B cell (primary cell): ENCODE results near the gene SLC27A3. TPM values are rescaled to one million over a fixed set of nuclear protein-coding genes. Genes with fewer than 3 reads are reported as not detected.

Source experiments
- ATAC-seq: fragments of 200-7000 bp; cut with Tn5 transposase; one replicate; pipeline ENCODE4 v1.10.0; 2021; ENCODE audit warnings: low read depth, mild to moderate bottlenecking, moderate number of reproducible peaks, moderate library complexity
- CTCF ChIA-PET: fragments of 350-600 bp; sonication (Branson Sonifier 250); formaldehyde crosslinking; loops from one replicate; lab custom pipeline; 2021; ENCODE audit warnings: antibody characterized with exemption, inconsistent platforms; lab: Charles Lee
- POLR2A ChIA-PET: fragments of 350-600 bp; sonication (Branson Sonifier 250); formaldehyde crosslinking; loops from one replicate; lab custom pipeline; 2021; ENCODE audit warnings: antibody characterized with exemption; lab: Charles Lee
- DNase-seq: peaks from one replicate; pipeline ENCODE4 v3.0.0; 2013
- H2AFZ ChIP-seq: 2 replicates; pipeline ENCODE4 v1.6.1; 2012; ENCODE audit warnings: mild to moderate bottlenecking, low read depth, low read length; ENCODE audit not compliant: insufficient read depth, poor library complexity, severe bottlenecking
- H3K27ac ChIP-seq, 2 donors: 1 replicate in 1 of 2; 2 replicates in 1 of 2; pipeline ENCODE4 v1.5.1; 2012 to 2013; ENCODE audit warnings: low read length in 2 of 2, mild to moderate bottlenecking in 2 of 2, moderate library complexity in 1 of 2
- H3K27me3 ChIP-seq, 4 experiments: fragments of 200-600 bp in 1 of 4; sonication (generic) in 1 of 4; replicated peaks in 1 of 4; 1 replicate in 2 of 4; 2 replicates in 2 of 4; pipeline versions ENCODE4 v1.6.1 to v1.7.0; 2013 to 2016; ENCODE audit warnings: low read length in 3 of 4, mild to moderate bottlenecking in 2 of 4, mixed read lengths in 1 of 4, moderate library complexity in 1 of 4; ENCODE audit not compliant: insufficient read depth in 4 of 4, control insufficient read depth in 3 of 4; ENCODE audit errors: control extremely low read depth in 1 of 4
- H3K36me3 ChIP-seq, 2 experiments: replicated peaks in 1 of 2; 1 replicate in 1 of 2; 2 replicates in 1 of 2; pipeline versions ENCODE4 v1.6.1 to v1.7.1; 2013; ENCODE audit warnings: low read length in 1 of 2; ENCODE audit not compliant: insufficient read depth in 2 of 2, control insufficient read depth in 1 of 2; ENCODE audit errors: control extremely low read depth in 1 of 2, extremely low read depth in 1 of 2
- H3K4me1 ChIP-seq, 2 donors: fragments of 200-600 bp in 1 of 2; sonication (generic) in 1 of 2; 1 replicate in 1 of 2; 2 replicates in 1 of 2; pipeline versions ENCODE4 v1.5.1 to v1.6.1; 2013 to 2017; ENCODE audit warnings: low read length in 2 of 2; ENCODE audit not compliant: control insufficient read depth in 2 of 2, insufficient read depth in 2 of 2
- H3K4me2 ChIP-seq: replicated peaks from 2 replicates; pipeline ENCODE3; 2012; ENCODE audit warnings: mild to moderate bottlenecking, low read depth, low read length; ENCODE audit not compliant: poor library complexity, severe bottlenecking
- H3K4me3 ChIP-seq, 5 experiments: fragments of 200-600 bp in 1 of 5; sonication (generic) in 1 of 5; 1 replicate in 3 of 5; 2 replicates in 2 of 5; pipeline versions ENCODE4 v1.5.1 to v1.7.0; 2011 to 2016; ENCODE audit warnings: low read length in 4 of 5, mild to moderate bottlenecking in 4 of 5, low read depth in 2 of 5, control low read depth in 1 of 5, moderate library complexity in 1 of 5; ENCODE audit not compliant: insufficient read depth in 1 of 5; ENCODE audit errors: control extremely low read depth in 1 of 5, extremely low read depth in 1 of 5
- H3K79me2 ChIP-seq: fragments of 200-600 bp; sonication (generic); one replicate; pipeline ENCODE4 v1.6.0; 2016; ENCODE audit warnings: low read length; ENCODE audit not compliant: control insufficient read depth, insufficient read depth
- H3K9ac ChIP-seq: fragments of 200-600 bp; sonication (generic); 2 replicates; pipeline ENCODE4 v1.6.1; 2017; ENCODE audit warnings: mild to moderate bottlenecking, low read length, moderate library complexity
- H3K9me3 ChIP-seq, 3 donors: one replicate each; pipeline versions ENCODE4 v1.6.1 to v1.7.1; 2013; ENCODE audit warnings: low read length in 2 of 3; ENCODE audit not compliant: control insufficient read depth in 2 of 3, insufficient read depth in 1 of 3; ENCODE audit errors: control extremely low read depth in 1 of 3
- H4K20me1 ChIP-seq: 2 replicates; pipeline ENCODE4 v1.6.0; 2012; ENCODE audit warnings: mild to moderate bottlenecking, low read length; ENCODE audit not compliant: insufficient read depth, control insufficient read depth, poor library complexity, severe bottlenecking
- H3K27ac Mint-ChIP-seq: one replicate; pipeline ENCODE4 v1.8.0; 2021; ENCODE audit warnings: mixed read lengths
- H3K27me3 Mint-ChIP-seq: one replicate; pipeline ENCODE4 v1.8.0; 2021; ENCODE audit warnings: mixed read lengths
- H3K4me1 Mint-ChIP-seq: one replicate; pipeline ENCODE4 v1.8.0; 2021; ENCODE audit warnings: mixed read lengths
- H3K4me3 Mint-ChIP-seq: one replicate; pipeline ENCODE4 v1.8.0; 2021; ENCODE audit warnings: mixed read lengths
- H3K9me3 Mint-ChIP-seq: one replicate; pipeline ENCODE4 v1.8.0; 2022; ENCODE audit warnings: mixed read lengths; ENCODE audit not compliant: insufficient read depth
- EZH2 ChIP-seq: IDR thresholded peaks from 2 replicates; pipeline ENCODE4 v1.6.1; 2012; ENCODE audit warnings: borderline replicate concordance, low read depth, mild to moderate bottlenecking, moderate library complexity, low read length; ENCODE audit not compliant: insufficient read depth, poor library complexity, severe bottlenecking
- WGBS: methylation state at CpG from one replicate; pipeline ENCODE4 v1.1.5; 2013; ENCODE audit warnings: missing lambda C conversion rate; ENCODE audit not compliant: insufficient coverage; 5-methylcytosine and 5-hydroxymethylcytosine counted together
- intact Hi-C: fragments of 100-400 bp; cut with micrococcal nuclease; formaldehyde crosslinking; loops from one replicate; pipeline ENCODE4 v1.10.0; 2022
- polyA plus RNA-seq: library from polyadenylated mRNA; depleted of rRNA; stranded (reverse); fragments of >200 nt; gene quantifications from 2 replicates; pipeline ENCODE4 v1.2.3, GENCODE V29; 2012
- total RNA-seq, 2 donors: library from RNA; stranded (reverse); fragments of 120-200 nt in 1 of 2; gene quantifications; 1 replicate in 1 of 2; 2 replicates in 1 of 2; pipeline versions ENCODE4 v1.2.3 to v1.2.4, GENCODE V29; 2013 to 2022
- TF ChIP-seq, protein P1 (sequence below): fragments of 200-600 bp; IDR thresholded peaks from one replicate; pipeline ENCODE4 v1.8.0; 2022; ENCODE audit warnings: antibody characterized with exemption, mild to moderate bottlenecking

SLC27A3 gene
- total and polyA plus RNA-seq, 2 donors (not counting 1 experiment from before 2014, with no cell fraction given): 15.6 to 19.4 TPM

DNA sequence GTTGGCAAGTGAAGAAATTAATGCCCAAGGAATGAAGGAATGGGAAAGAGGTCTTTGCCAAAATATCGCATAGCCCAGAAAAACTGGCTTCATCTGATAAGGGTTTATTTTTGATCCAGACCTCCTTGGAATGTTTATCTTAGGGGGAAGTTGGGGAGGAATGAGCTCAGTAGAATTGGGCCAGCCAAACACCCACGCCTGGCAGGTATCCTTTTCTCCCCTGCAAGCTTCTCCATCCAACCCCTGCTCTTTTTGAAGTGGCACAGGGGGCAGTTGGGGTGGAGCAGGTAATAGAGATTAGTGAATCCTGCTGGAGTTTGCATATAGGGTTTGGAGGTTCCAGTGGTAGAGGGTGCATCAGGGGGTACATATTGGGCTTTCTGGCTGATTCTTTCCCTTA is 26.3 kb upstream of the SLC27A3 start:
- H3K9me3 ChIP-seq: no peaks in the 10 kb centered on the region
- no peaks in the 10 kb centered on the region for H4K20me1 ChIP-seq
- CTCF ChIA-PET: interaction anchor here (1.4 to 6.7 kb wide), 4 partner anchors 71 to 239 kb away, joined by 6 to 54 read pairs (median 28); partner anchors contain the start of gene NPR1
- no peak overlapping the region for H3K27ac ChIP-seq
- no peak overlapping the region for H3K4me3 ChIP-seq
- 100% methylated on average over 1 of the region's 2 CpGs for WGBS
- no peak overlapping the region for H2AFZ ChIP-seq
- no peak overlapping the region for H3K9ac ChIP-seq
- H3K79me2 ChIP-seq: peaks cover 3% of the 10 kb centered on the region
- Mint-ChIP-seq H3K4me3 (no peak overlapping the region), H3K27ac (no peak overlapping the region), H3K27me3 (no peaks in the 10 kb centered on the region), H3K9me3 (no peaks in the 10 kb centered on the region), H3K4me1 (peaks cover 10% of the 10 kb centered on the region)
- TF ChIP-seq EZH2: no peak
- no peaks in the 10 kb centered on the region for H3K27me3 ChIP-seq
- POLR2A ChIA-PET: interaction anchor here (0.6 kb wide), 1 partner anchor 178 kb away, joined by 9 read pairs; no protein-coding TSS in a partner anchor
- DNase-seq (no peak), ATAC-seq (no peak)
- H3K36me3 ChIP-seq: peaks cover 8 to 88% of the 10 kb centered on the region in 2 experiments
- intact Hi-C loops: loop anchor here (1.0 to 2.0 kb wide), 6 partner anchors 20 to 237 kb away; partner anchors contain the start of genes INTS3, RAB13 and SLC27A3
- no peak overlapping the region for H3K4me2 ChIP-seq
- H3K4me1 ChIP-seq: peaks cover 0 to 5% of the 10 kb centered on the region in 2 donors

DNA sequence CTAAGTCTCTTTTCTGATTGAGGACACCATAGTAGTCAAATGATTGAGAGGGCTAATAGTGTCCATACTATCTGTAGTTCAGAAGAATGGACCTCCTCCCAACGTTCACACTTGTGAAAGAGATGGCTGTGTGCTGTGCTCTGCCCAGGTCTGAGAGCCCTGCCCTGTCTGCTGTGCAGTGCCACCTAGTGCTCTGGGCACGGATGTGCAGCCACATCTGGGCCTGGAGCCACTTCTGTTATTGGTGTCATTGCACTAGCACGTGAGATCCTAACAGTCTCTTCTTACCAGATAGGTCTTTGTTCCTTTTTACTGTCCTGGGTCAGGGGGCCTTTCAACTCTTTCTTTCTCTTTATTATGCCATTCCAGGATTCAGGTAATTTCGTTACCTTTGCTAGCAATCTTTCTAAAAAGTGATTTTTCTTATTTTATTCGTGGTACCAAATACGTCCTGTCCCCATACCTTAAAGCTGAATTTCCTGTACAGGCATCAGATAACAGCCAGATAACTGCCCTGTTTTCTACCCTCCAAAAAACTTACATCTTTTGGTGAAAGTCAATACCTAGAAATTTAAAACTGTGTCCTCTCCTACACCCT is 25.7 kb upstream of the SLC27A3 start:
- Histone ChIP-seq H3K4me3 (no peak overlapping the region), H2AFZ (no peak overlapping the region), H3K9ac (no peak overlapping the region), H3K27me3 (no peaks in the 10 kb centered on the region), H3K9me3 (no peaks in the 10 kb centered on the region), H4K20me1 (no peaks in the 10 kb centered on the region), H3K27ac (no peak overlapping the region), H3K4me2 (no peak overlapping the region), H3K79me2 (no peaks in the 10 kb centered on the region), H3K36me3 (peaks cover 13 to 88% of the 10 kb centered on the region in 2 experiments), H3K4me1 (peaks cover 0 to 5% of the 10 kb centered on the region in 2 donors)
- DNase-seq (peak; percentile 86), ATAC-seq (peak; percentile 100)
- POLR2A ChIA-PET: interaction anchor here (0.6 kb wide), 1 partner anchor 179 kb away, joined by 9 read pairs; no protein-coding TSS in a partner anchor
- intact Hi-C loops: loop anchor here (1.0 to 2.0 kb wide), 6 partner anchors 21 to 237 kb away; partner anchors contain the start of genes INTS3, RAB13 and SLC27A3
- Mint-ChIP-seq H3K4me1 (peaks cover 6% of the 10 kb centered on the region), H3K4me3 (no peak overlapping the region), H3K27me3 (no peaks in the 10 kb centered on the region), H3K9me3 (no peaks in the 10 kb centered on the region), H3K27ac (no peak overlapping the region)
- no peak for TF ChIP-seq EZH2
- TF ChIP-seq, protein P1, sequence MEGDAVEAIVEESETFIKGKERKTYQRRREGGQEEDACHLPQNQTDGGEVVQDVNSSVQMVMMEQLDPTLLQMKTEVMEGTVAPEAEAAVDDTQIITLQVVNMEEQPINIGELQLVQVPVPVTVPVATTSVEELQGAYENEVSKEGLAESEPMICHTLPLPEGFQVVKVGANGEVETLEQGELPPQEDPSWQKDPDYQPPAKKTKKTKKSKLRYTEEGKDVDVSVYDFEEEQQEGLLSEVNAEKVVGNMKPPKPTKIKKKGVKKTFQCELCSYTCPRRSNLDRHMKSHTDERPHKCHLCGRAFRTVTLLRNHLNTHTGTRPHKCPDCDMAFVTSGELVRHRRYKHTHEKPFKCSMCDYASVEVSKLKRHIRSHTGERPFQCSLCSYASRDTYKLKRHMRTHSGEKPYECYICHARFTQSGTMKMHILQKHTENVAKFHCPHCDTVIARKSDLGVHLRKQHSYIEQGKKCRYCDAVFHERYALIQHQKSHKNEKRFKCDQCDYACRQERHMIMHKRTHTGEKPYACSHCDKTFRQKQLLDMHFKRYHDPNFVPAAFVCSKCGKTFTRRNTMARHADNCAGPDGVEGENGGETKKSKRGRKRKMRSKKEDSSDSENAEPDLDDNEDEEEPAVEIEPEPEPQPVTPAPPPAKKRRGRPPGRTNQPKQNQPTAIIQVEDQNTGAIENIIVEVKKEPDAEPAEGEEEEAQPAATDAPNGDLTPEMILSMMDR: peak; percentile 91
- CTCF ChIA-PET: interaction anchor here (1.2 to 6.7 kb wide), 7 partner anchors 17 to 239 kb away, joined by 4 to 54 read pairs (median 7); partner anchors contain the start of genes CHTOP and NPR1
- 54% methylated on average over 6 of the region's 6 CpGs for WGBS
